ENCODE measurements around the gene RPS2.
A peak's percentile ranks its signal among the peaks of the same experiment; 100 is the strongest.

RPS2 gene

GRCh38 chr16:1975432-1976215, 11.0 kb upstream of the RPS2 start:
- Histone ChIP-seq H3K27me3 (ENCODE audit: control insufficient read depth, insufficient read depth, low read length) (peaks cover 7% of the 10 kb centered on the region), H3K9ac (ENCODE audit: low read length) (no peak overlapping the region), H3K4me3 (ENCODE audit: low read length) (no peak overlapping the region), H3K4me1 (ENCODE audit: control insufficient read depth, insufficient read depth, low read length) (peaks cover 9% of the 10 kb centered on the region), H3K36me3 (ENCODE audit: control insufficient read depth, insufficient read depth, low read length) (peaks cover 30% of the 10 kb centered on the region), H3K27ac (ENCODE audit: low read depth, low read length) (no peak overlapping the region)

- Histone ChIP-seq H3K4me1 (ENCODE audit: control insufficient read depth, insufficient read depth, low read length) (peaks cover 9% of the 10 kb centered on the region), H3K9ac (ENCODE audit: low read length) (no peak overlapping the region), H3K27ac (ENCODE audit: low read depth, low read length) (no peak overlapping the region), H3K27me3 (ENCODE audit: control insufficient read depth, insufficient read depth, low read length) (peaks cover 4% of the 10 kb centered on the region), H3K36me3 (ENCODE audit: control insufficient read depth, insufficient read depth, low read length) (peaks cover 30% of the 10 kb centered on the region), H3K4me3 (ENCODE audit: low read length) (no peak overlapping the region)
These were observed 9.8 kb upstream of the RPS2 start for GRCh38 chr16:1974157-1975070.

- Histone ChIP-seq H3K27ac (ENCODE audit: low read depth, low read length) (no peak overlapping the region), H3K9ac (ENCODE audit: low read length) (no peak overlapping the region), H3K4me3 (ENCODE audit: low read length) (no peak overlapping the region), H3K4me1 (ENCODE audit: control insufficient read depth, insufficient read depth, low read length) (peaks cover 9% of the 10 kb centered on the region), H3K36me3 (ENCODE audit: control insufficient read depth, insufficient read depth, low read length) (peaks cover 30% of the 10 kb centered on the region), H3K27me3 (ENCODE audit: control insufficient read depth, insufficient read depth, low read length) (no peaks in the 10 kb centered on the region)
These were observed 9.0 kb upstream of the RPS2 start for GRCh38 chr16:1973461-1974156.

- Histone ChIP-seq H3K36me3 (ENCODE audit: control insufficient read depth, insufficient read depth, low read length) (peaks cover 28% of the 10 kb centered on the region), H3K4me3 (ENCODE audit: low read length) (peak overlapping the region; percentile 93), H3K4me1 (ENCODE audit: control insufficient read depth, insufficient read depth, low read length) (peaks cover 9% of the 10 kb centered on the region), H3K27ac (ENCODE audit: low read depth, low read length) (no peak overlapping the region), H3K27me3 (ENCODE audit: control insufficient read depth, insufficient read depth, low read length) (no peaks in the 10 kb centered on the region), H3K9ac (ENCODE audit: low read length) (peak overlapping the region; percentile 62)
These were observed 7.9 kb upstream of the RPS2 start for GRCh38 chr16:1972490-1972877.

GRCh38 chr16:1971796-1972489, 7.3 kb upstream of the RPS2 start, which contains the start of gene TBL3:
TBL3 (plus strand) TSS chr16:1972053; CDS start chr16:1972165, 112 bp downstream.
- H3K4me3 ChIP-seq (ENCODE audit: low read length): peak within 1 kb of the TSS; percentile 93
- H3K36me3 ChIP-seq (ENCODE audit: control insufficient read depth, insufficient read depth, low read length): peaks cover 25% of the 10 kb centered on the region
- peak within 1 kb of the TSS; percentile 82 for H3K9ac ChIP-seq (ENCODE audit: low read length)
- H3K27me3 ChIP-seq (ENCODE audit: control insufficient read depth, insufficient read depth, low read length): no peaks in the 10 kb centered on the region
- peak within 1 kb of the TSS; percentile 97 for H3K27ac ChIP-seq (ENCODE audit: low read depth, low read length)
- peaks cover 9% of the 10 kb centered on the region for H3K4me1 ChIP-seq (ENCODE audit: control insufficient read depth, insufficient read depth, low read length)

- no peak overlapping the region for H3K27ac ChIP-seq (ENCODE audit: low read depth, low read length)
These were observed 3.7 kb upstream of the RPS2 start for GRCh38 chr16:1968146-1968953.

GRCh38 chr16:1966460-1966859, 1.8 kb upstream of the RPS2 start, which contains the start of gene RNF151:
RNF151 (plus strand) TSS chr16:1966856; CDS start chr16:1966882, 26 bp downstream.
- Histone ChIP-seq H3K9ac (ENCODE audit: low read length) (no peak within 1 kb of the TSS), H3K36me3 (ENCODE audit: control insufficient read depth, insufficient read depth, low read length) (peaks cover 14% of the 10 kb centered on the region), H3K4me3 (ENCODE audit: low read length) (peak within 1 kb of the TSS; percentile 77), H3K27ac (ENCODE audit: low read depth, low read length) (peak within 1 kb of the TSS; percentile 95), H3K27me3 (ENCODE audit: control insufficient read depth, insufficient read depth, low read length) (no peaks in the 10 kb centered on the region), H3K4me1 (ENCODE audit: control insufficient read depth, insufficient read depth, low read length) (peaks cover 14% of the 10 kb centered on the region)

More at GRCh38 chr16:1968146-1968953, 3.7 kb upstream of the RPS2 start:
- Histone ChIP-seq H3K4me3 (ENCODE audit: low read length) (no peak overlapping the region), H3K27me3 (ENCODE audit: control insufficient read depth, insufficient read depth, low read length) (no peaks in the 10 kb centered on the region), H3K36me3 (ENCODE audit: control insufficient read depth, insufficient read depth, low read length) (peaks cover 5% of the 10 kb centered on the region), H3K9ac (ENCODE audit: low read length) (no peak overlapping the region), H3K4me1 (ENCODE audit: control insufficient read depth, insufficient read depth, low read length) (peaks cover 21% of the 10 kb centered on the region)

- Histone ChIP-seq H3K27ac (ENCODE audit: low read depth, low read length) (peak overlapping the region; percentile 95), H3K4me1 (ENCODE audit: control insufficient read depth, insufficient read depth, low read length) (peaks cover 15% of the 10 kb centered on the region), H3K27me3 (ENCODE audit: control insufficient read depth, insufficient read depth, low read length) (no peaks in the 10 kb centered on the region), H3K4me3 (ENCODE audit: low read length) (peak overlapping the region; percentile 77), H3K36me3 (ENCODE audit: control insufficient read depth, insufficient read depth, low read length) (peaks cover 16% of the 10 kb centered on the region), H3K9ac (ENCODE audit: low read length) (peak overlapping the region; percentile 84)
These were observed 873 bp upstream of the RPS2 start for GRCh38 chr16:1965396-1966001.

- Histone ChIP-seq H3K9ac (ENCODE audit: low read length) (peak overlapping the region; percentile 59), H3K36me3 (ENCODE audit: control insufficient read depth, insufficient read depth, low read length) (peaks cover 16% of the 10 kb centered on the region), H3K4me3 (ENCODE audit: low read length) (peak overlapping the region; percentile 80), H3K27ac (ENCODE audit: low read depth, low read length) (peak overlapping the region; percentile 95), H3K4me1 (ENCODE audit: control insufficient read depth, insufficient read depth, low read length) (peaks cover 19% of the 10 kb centered on the region), H3K27me3 (ENCODE audit: control insufficient read depth, insufficient read depth, low read length) (no peaks in the 10 kb centered on the region)
These were observed 670 bp downstream of the RPS2 start for GRCh38 chr16:1963806-1964505.
